Measurements from ENCODE around the gene TGFB2.

TGFB2 gene

DNA sequence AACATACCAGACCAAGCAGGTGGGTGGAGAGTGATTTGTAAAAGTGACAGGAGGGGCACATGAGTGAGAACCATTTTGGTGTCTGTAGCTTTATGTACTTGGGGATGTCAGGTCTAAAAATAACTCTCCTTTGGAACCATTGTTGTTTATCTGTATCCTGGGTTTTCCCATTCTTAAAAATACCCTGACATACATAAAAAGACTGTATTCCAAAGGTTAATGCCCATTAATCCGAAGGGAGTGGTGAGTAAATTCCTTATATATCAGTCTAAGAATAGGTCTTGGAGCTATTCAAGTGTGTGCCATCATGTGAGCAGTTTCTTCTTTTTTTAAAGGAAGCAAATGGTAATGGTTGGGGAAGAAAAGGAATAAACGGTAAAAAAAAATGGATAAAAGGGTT is 117.5 kb downstream of the TGFB2 start:
- in situ Hi-C loops (cut with HindIII; ENCODE audit: low sequenced_read_pairs), result no loop called here
- no peak for DNase-seq (ENCODE audit: low read depth, low spot score)
- TF ChIP-seq, protein P1, sequence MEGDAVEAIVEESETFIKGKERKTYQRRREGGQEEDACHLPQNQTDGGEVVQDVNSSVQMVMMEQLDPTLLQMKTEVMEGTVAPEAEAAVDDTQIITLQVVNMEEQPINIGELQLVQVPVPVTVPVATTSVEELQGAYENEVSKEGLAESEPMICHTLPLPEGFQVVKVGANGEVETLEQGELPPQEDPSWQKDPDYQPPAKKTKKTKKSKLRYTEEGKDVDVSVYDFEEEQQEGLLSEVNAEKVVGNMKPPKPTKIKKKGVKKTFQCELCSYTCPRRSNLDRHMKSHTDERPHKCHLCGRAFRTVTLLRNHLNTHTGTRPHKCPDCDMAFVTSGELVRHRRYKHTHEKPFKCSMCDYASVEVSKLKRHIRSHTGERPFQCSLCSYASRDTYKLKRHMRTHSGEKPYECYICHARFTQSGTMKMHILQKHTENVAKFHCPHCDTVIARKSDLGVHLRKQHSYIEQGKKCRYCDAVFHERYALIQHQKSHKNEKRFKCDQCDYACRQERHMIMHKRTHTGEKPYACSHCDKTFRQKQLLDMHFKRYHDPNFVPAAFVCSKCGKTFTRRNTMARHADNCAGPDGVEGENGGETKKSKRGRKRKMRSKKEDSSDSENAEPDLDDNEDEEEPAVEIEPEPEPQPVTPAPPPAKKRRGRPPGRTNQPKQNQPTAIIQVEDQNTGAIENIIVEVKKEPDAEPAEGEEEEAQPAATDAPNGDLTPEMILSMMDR (IDR thresholded peaks at IDR 0.05; ENCODE audit: low read depth, low read length), result no peak
- H3K4me3 ChIP-seq (ENCODE audit: low read depth, low read length), result no peak overlapping the region

DNA sequence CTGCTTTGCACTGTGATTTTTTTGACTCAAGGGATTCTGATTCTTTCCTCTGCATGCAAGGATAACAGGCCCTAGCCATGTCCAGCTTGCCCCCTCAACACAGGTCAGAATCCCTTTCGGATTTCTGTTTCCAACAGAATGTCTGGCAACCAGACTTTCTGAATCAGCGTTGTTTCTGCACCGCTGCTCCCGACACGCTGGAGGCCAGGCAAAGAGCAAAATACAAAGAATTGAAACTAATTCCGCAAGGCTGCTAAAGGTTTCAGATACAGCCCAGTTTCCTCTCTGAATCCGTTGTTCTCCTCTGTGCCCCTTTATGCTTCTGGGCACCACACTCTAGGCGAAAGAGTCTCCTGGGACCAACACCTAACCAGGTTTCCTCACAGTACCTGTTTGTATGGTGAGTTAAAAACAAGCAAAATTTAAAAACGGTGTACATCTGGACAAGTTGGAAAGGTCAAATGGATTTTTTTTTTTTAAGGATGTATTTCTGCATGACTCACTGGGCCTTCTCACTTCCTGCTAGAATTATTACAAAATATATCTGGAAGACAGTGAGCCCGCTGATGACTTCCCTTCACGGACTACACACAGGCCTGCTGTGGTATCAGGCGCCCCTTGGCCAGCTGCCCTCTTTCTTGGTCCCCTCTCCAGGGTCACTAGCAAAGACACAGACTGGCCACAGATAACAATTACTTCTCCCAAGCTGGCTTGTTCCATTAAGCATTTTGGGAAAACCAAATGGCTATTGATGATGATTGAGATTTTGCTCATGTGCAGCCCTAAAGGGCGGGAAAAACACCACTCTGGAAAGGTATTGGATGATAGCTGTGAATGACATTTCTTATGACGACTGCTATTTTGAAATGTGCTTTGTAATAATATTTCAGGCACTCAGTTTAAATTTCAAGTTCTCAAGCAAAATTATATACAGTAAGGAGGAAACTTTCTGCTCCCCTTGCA is 118.3 kb downstream of the TGFB2 start:
- TF ChIP-seq, protein P1 (IDR thresholded peaks at IDR 0.05; ENCODE audit: low read depth, low read length), result no peak
- H3K4me3 ChIP-seq (ENCODE audit: low read depth, low read length), result no peak overlapping the region
- DNase-seq (ENCODE audit: low read depth, low spot score), result peak; percentile 81
- in situ Hi-C loops (cut with HindIII; ENCODE audit: low sequenced_read_pairs), result no loop called here

DNA sequence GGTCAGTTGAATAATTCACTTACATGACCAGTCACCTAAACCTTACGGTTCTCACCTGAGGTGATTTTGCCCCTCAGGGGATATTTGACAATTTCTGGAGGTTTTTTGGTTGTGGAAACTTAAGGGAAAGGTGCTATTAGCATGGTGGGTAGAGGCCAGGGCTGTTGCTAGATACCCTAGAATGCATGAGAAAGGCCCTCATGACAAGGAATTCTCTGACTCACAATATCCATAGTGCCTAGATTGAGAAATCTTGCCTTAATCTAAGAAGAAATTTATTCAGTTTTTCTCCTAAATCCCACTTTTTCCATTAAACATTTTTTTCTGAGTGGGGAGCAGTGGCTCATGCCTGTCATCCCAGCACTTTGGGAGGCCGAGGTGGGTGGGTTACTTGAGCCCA is 119.7 kb downstream of the TGFB2 start:
- H3K4me3 ChIP-seq (ENCODE audit: low read depth, low read length), result no peak overlapping the region
- in situ Hi-C loops (cut with HindIII; ENCODE audit: low sequenced_read_pairs), result no loop called here
- DNase-seq (ENCODE audit: low read depth, low spot score), result no peak
- TF ChIP-seq, protein P1 (IDR thresholded peaks at IDR 0.05; ENCODE audit: low read depth, low read length), result no peak

DNA sequence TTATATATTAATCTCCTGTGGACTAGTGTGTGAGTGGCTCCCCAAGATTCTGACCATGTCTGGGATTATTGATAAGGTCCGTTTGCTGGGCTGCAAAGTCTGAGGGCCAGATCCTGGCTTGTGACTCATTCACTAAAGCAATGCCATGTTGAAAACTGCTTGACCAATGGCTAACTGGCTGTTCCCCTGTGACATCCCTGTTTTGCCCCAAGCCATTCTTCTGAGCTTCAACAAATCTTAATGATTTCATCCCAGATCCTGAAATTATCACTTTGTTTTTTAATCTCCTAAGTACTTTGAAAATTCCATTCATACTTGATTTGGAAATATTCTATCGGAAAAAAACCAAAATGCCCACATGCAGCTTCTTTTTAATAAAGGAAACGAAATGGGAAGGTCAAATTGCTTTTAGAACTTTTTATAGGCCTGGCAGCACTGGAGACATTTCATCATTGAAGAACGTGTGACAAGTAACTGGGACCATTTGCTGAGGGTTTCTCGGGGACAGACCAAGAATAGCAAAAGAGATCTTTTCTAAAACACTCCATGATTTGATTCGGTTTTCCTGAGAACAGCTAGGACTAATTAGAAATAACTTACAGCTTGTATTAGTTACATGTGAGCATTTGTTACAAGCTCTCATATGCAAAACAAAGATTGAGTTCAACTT is 121.3 kb downstream of the TGFB2 start:
- in situ Hi-C loops (cut with HindIII; ENCODE audit: low sequenced_read_pairs), result no loop called here
- TF ChIP-seq, protein P1 (IDR thresholded peaks at IDR 0.05; ENCODE audit: low read depth, low read length), result no peak
- no peak for DNase-seq (ENCODE audit: low read depth, low spot score)

DNA sequence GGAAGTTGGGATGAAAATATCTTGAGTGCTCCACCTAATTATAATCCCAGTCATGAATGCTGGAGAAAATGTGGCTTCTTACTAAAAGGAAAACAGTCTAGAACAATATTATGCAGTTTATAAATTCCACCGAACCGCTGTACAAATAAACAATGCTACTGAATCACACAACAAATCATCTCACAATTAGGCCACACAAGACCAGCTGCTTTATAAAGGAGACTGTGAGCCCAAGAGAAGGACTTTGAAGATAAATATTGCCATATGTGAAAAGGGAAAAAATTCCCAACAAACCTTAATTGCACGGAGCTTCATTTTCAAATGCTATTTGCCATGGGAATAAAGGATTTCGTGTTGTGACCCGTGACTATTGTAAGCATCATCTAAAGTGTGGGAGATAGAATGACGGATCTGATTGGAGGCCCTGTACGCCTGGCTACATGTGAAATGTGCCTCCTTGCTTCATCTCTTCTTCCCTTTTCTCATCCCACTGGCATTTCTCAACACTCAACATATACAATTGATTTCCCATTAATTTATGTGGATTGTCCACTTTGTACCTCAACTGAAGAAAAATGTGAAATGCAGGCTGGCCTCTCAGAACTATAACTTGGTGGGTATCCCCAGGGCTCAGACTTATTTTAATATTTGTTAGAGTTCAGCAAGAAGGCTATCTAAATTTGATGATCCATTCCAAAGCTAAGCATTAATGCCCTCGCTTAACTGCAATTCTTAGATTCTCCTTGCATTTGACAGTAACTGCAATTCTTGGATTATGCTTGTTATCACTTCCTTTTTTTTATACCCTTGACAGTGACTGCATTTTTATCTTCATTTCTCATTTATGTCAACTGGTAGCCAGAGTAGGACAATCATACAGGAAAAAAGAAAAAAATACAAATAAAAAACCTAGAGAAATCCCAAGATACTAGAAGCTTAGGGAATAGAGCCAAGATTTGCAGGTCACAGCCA is 122.3 kb downstream of the TGFB2 start:
- TF ChIP-seq, protein P1 (IDR thresholded peaks at IDR 0.05; ENCODE audit: low read depth, low read length), result no peak
- in situ Hi-C loops (cut with HindIII; ENCODE audit: low sequenced_read_pairs), result no loop called here
- no peak overlapping the region for H3K4me3 ChIP-seq (ENCODE audit: low read depth, low read length)
- DNase-seq (ENCODE audit: low read depth, low spot score), result peak; percentile 76

More for the DNA sequence above, 121.3 kb downstream of the TGFB2 start:
- H3K4me3 ChIP-seq (ENCODE audit: low read depth, low read length), result no peak overlapping the region

DNA sequence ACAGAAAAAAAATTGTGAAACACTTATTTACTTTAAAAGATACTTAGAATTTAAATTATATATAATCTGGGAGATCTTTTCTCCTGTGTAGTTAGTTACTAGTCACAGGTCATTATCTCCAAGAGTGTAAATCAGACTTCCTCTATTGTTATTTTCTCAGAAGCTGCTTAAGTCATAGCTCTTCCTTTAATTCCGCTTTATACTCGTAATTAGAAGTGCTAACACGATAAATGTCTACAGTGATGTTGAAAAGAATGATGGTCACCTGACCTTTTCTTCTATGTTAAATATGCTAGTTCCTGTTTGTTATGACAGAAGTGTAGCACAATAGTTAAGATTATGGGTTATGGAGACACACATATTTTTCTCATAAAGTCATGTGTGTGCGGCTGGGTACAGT is 123.6 kb downstream of the TGFB2 start:
- no peak for DNase-seq (ENCODE audit: low read depth, low spot score)
- TF ChIP-seq, protein P1 (IDR thresholded peaks at IDR 0.05; ENCODE audit: low read depth, low read length), result no peak
- in situ Hi-C loops (cut with HindIII; ENCODE audit: low sequenced_read_pairs), result no loop called here

More for the DNA sequence above, 123.6 kb downstream of the TGFB2 start:
- no peak overlapping the region for H3K4me3 ChIP-seq (ENCODE audit: low read depth, low read length)

Data from astrocyte of the spinal cord (primary cell).